A673 (cell line): ENCODE measurements around the gene KLHL33. TPM values are rescaled to one million over a fixed set of nuclear protein-coding genes. Genes with fewer than 3 reads are reported as not detected.

Experiments used
- BruUV-seq: library from RNA; stranded (reverse); fragments of 400-500 nt; replicated peaks from 2 replicates; lab custom pipeline; 2021; lab: Mats Ljungman, UMichigan
- CTCF ChIA-PET: fragments of 300-600 bp; sonication (Branson Sonifier 250); formaldehyde crosslinking; loops from one replicate; lab custom pipeline; 2022; ENCODE audit warnings: antibody characterized with exemption; lab: Charles Lee
- POLR2A ChIA-PET: fragments of 300-600 bp; sonication (Branson Sonifier 250); formaldehyde crosslinking; loops from one replicate; lab custom pipeline; 2022; ENCODE audit warnings: antibody characterized with exemption; ENCODE audit not compliant: low non-redundant PET; lab: Charles Lee
- DNase-seq: peaks from one replicate; pipeline ENCODE4 v3.0.0-alpha.2; 2015; ENCODE audit warnings: low spot score
- H3K27ac ChIP-seq: fragments of 200-600 bp; sonication (generic); 2 replicates; pipeline ENCODE4 v1.5.1; 2016; ENCODE audit warnings: mixed run types, low read depth, mild to moderate bottlenecking, mixed read lengths, antibody characterized with exemption, low read length; ENCODE audit not compliant: poor library complexity, severe bottlenecking
- H3K27me3 ChIP-seq: fragments of 200-600 bp; sonication (generic); replicated peaks from 2 replicates; pipeline ENCODE4 v1.6.1; 2017; ENCODE audit warnings: mixed run types, low read depth, mild to moderate bottlenecking, mixed read lengths, antibody characterized with exemption, low read length; ENCODE audit not compliant: insufficient read depth, poor library complexity
- H3K36me3 ChIP-seq: fragments of 200-600 bp; sonication (generic); 2 replicates; pipeline ENCODE4 v1.6.1; 2016; ENCODE audit warnings: mixed run types, mild to moderate bottlenecking, mixed read lengths, antibody characterized with exemption, low read length; ENCODE audit not compliant: insufficient read depth, poor library complexity, severe bottlenecking
- H3K4me1 ChIP-seq: fragments of 200-600 bp; sonication (generic); 2 replicates; pipeline ENCODE4 v1.6.1; 2017; ENCODE audit warnings: mixed run types, mild to moderate bottlenecking, mixed read lengths, antibody characterized with exemption, low read length; ENCODE audit not compliant: insufficient read depth, poor library complexity, severe bottlenecking
- H3K4me3 ChIP-seq: fragments of 200-600 bp; sonication (generic); 2 replicates; pipeline ENCODE4 v1.5.1; 2016; ENCODE audit warnings: low read depth, mixed run types, mild to moderate bottlenecking, mixed read lengths, low read length; ENCODE audit not compliant: poor library complexity, severe bottlenecking
- H3K9me3 ChIP-seq: fragments of 200-600 bp; sonication (generic); 2 replicates; pipeline ENCODE4 v1.6.1; 2016; ENCODE audit warnings: mixed run types, low read depth, mild to moderate bottlenecking, mixed read lengths, antibody characterized with exemption, low read length; ENCODE audit not compliant: poor library complexity, severe bottlenecking
- CTCF ChIP-seq: fragments of 300-800, 200-600 bp; sonication (generic); conservative IDR thresholded peaks from 2 replicates; pipeline ENCODE4 v1.5.1; 2017; ENCODE audit warnings: low read depth, mild to moderate bottlenecking, antibody characterized with exemption, low read length, moderate library complexity, mixed read lengths
- EZH2 ChIP-seq: fragments of 200-600 bp; sonication (generic); IDR thresholded peaks from 2 replicates; pipeline ENCODE4 v1.6.1; 2017; ENCODE audit warnings: borderline replicate concordance, low read depth, mild to moderate bottlenecking, mixed read lengths, antibody characterized with exemption, low read length; ENCODE audit not compliant: poor library complexity, severe bottlenecking
- intact Hi-C: fragments of 100-400 bp; cut with micrococcal nuclease; formaldehyde crosslinking; loops from one replicate; pipeline ENCODE4 v1.10.0; 2022; ENCODE audit not compliant: unreplicated experiment
- total RNA-seq: library from RNA; stranded (reverse); gene quantifications from 2 replicates; pipeline ENCODE4 v1.2.3, GENCODE V29; 2021

Gene KLHL33
- total RNA-seq, 1 experiment from 2014 or later, result 0.04 TPM

GRCh38 chr14:20429801-20430669 is 5.9 kb downstream of the KLHL33 start:
- no peaks in the 10 kb centered on the region for H3K4me1 ChIP-seq
- H3K27ac ChIP-seq, result no peak overlapping the region
- ChIA-PET CTCF (no interaction called here), POLR2A (interaction anchor here (0.6 kb wide), 1 partner anchor 1212 kb away, joined by 38 read pairs; no protein-coding TSS in a partner anchor)
- no TSS peak for BruUV-seq
- intact Hi-C loops, result no loop called here
- H3K9me3 ChIP-seq, result no peaks in the 10 kb centered on the region
- no peaks in the 10 kb centered on the region for H3K27me3 ChIP-seq
- DNase-seq, result no peak
- TF ChIP-seq EZH2 (no peak), CTCF (no peak)
- H3K36me3 ChIP-seq, result no peaks in the 10 kb centered on the region
- H3K4me3 ChIP-seq, result no peak overlapping the region

- no TSS peak for BruUV-seq
- DNase-seq, result no peak
- CTCF ChIA-PET, result no interaction called here
- TF ChIP-seq CTCF (no peak), EZH2 (no peak)
- Histone ChIP-seq H3K27ac (no peak overlapping the region), H3K27me3 (no peaks in the 10 kb centered on the region), H3K9me3 (no peaks in the 10 kb centered on the region), H3K4me3 (no peak overlapping the region), H3K4me1 (no peaks in the 10 kb centered on the region), H3K36me3 (no peaks in the 10 kb centered on the region)
- POLR2A ChIA-PET, result interaction anchor here (0.7 kb wide), 1 partner anchor 107 kb away, joined by 4 read pairs; no protein-coding TSS in a partner anchor
- intact Hi-C loops, result no loop called here
These were observed 7.2 kb downstream of the KLHL33 start for GRCh38 chr14:20428802-20429201.

DNA sequence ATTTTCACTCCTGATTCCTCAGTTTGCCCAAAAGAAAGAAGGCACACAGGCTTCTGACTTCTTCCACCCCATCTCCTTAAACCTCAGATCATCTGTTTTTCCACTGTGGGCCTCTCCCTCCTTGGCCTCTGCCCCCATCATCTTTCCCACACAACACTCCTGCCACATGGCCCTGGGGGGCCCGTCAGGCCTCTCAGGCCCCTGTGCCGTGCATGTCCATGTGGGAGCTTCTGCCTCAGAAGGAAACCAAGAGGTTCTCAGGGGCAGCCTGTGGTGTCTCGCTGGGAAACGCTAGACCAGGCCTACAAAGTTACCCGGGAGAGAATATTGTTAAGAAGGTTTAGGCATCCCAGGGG is 8.0 kb downstream of the KLHL33 start:
- no peaks in the 10 kb centered on the region for H3K36me3 ChIP-seq
- H3K4me1 ChIP-seq, result no peaks in the 10 kb centered on the region
- no peaks in the 10 kb centered on the region for H3K27me3 ChIP-seq
- ChIA-PET POLR2A (no interaction called here), CTCF (no interaction called here)
- H3K4me3 ChIP-seq, result no peak overlapping the region
- BruUV-seq, result no TSS peak
- intact Hi-C loops, result no loop called here
- DNase-seq, result no peak
- no peak overlapping the region for H3K27ac ChIP-seq
- TF ChIP-seq EZH2 (no peak), CTCF (no peak)
- no peaks in the 10 kb centered on the region for H3K9me3 ChIP-seq
